H9 (cell line): ENCODE data around the gene PTPN23. TPM values are rescaled to one million over a fixed set of nuclear protein-coding genes. Genes with fewer than 3 reads are reported as not detected.

Source experiments
- DNase-seq: peaks from one replicate; pipeline ENCODE4 v3.0.0-alpha.2; 2017
- H2AFZ ChIP-seq: one replicate; pipeline ENCODE4 v1.6.1; 2013; ENCODE audit warnings: mild to moderate bottlenecking, low read length, control low read depth, moderate library complexity
- H2AK5ac ChIP-seq: 2 replicates; pipeline ENCODE4 v1.6.1; 2013; ENCODE audit warnings: low read length, control low read depth, mixed read lengths; ENCODE audit not compliant: insufficient read length
- H2BK120ac ChIP-seq: one replicate; pipeline ENCODE4 v1.6.1; 2013; ENCODE audit warnings: low read depth, mild to moderate bottlenecking, low read length, control low read depth, inconsistent platforms; ENCODE audit not compliant: poor library complexity, severe bottlenecking
- H2BK12ac ChIP-seq: 2 replicates; pipeline ENCODE4 v1.6.1; 2013; ENCODE audit warnings: low read length, control low read depth, mixed read lengths, low read depth; ENCODE audit not compliant: insufficient read length
- H2BK15ac ChIP-seq: 2 replicates; pipeline ENCODE4 v1.6.1; 2013; ENCODE audit warnings: low read depth, low read length, control low read depth
- H2BK20ac ChIP-seq: one replicate; pipeline ENCODE4 v1.6.1; 2013; ENCODE audit warnings: low read depth, mild to moderate bottlenecking, low read length, control low read depth, inconsistent platforms; ENCODE audit not compliant: poor library complexity, severe bottlenecking
- H2BK5ac ChIP-seq: 2 replicates; pipeline ENCODE4 v1.6.1; 2013; ENCODE audit warnings: low read length, control low read depth, mixed read lengths; ENCODE audit not compliant: insufficient read length
- H3K14ac ChIP-seq: 2 replicates; pipeline ENCODE4 v1.6.1; 2013; ENCODE audit warnings: low read length, control low read depth; ENCODE audit not compliant: insufficient read depth
- H3K18ac ChIP-seq: 2 replicates; pipeline ENCODE4 v1.6.1; 2013; ENCODE audit warnings: low read depth, mild to moderate bottlenecking, mixed read lengths, low read length, control low read depth; ENCODE audit not compliant: insufficient read length
- H3K23ac ChIP-seq: 2 replicates; pipeline ENCODE4 v1.6.1; 2013; ENCODE audit warnings: low read length, control low read depth, mixed read lengths, low read depth; ENCODE audit not compliant: insufficient read length
- H3K23me2 ChIP-seq: 2 replicates; pipeline ENCODE4 v1.6.1; 2013; ENCODE audit warnings: low read depth, mild to moderate bottlenecking, mixed read lengths, low read length, control low read depth; ENCODE audit not compliant: insufficient read length, poor library complexity, severe bottlenecking
- H3K27ac ChIP-seq: 2 replicates; pipeline ENCODE4 v1.5.1; 2013; ENCODE audit warnings: low read length, control low read depth, mixed read lengths, low read depth; ENCODE audit not compliant: insufficient read length
- H3K27me3 ChIP-seq: 2 replicates; pipeline ENCODE4 v1.6.1; 2013; ENCODE audit warnings: low read length, control low read depth, inconsistent platforms; ENCODE audit not compliant: insufficient read depth
- H3K4ac ChIP-seq: 2 replicates; pipeline ENCODE4 v1.6.1; 2013; ENCODE audit warnings: low read depth, mild to moderate bottlenecking, control low read depth, inconsistent platforms, low read length, moderate library complexity
- H3K4me1 ChIP-seq: 2 replicates; pipeline ENCODE4 v1.6.1; 2013; ENCODE audit warnings: low read length, control low read depth, inconsistent platforms; ENCODE audit not compliant: insufficient read depth
- H3K4me2 ChIP-seq: 2 replicates; pipeline ENCODE4 v1.6.1; 2013; ENCODE audit warnings: low read length, control low read depth, mixed read lengths; ENCODE audit not compliant: insufficient read length, insufficient read depth
- H3K56ac ChIP-seq: 2 replicates; pipeline ENCODE4 v1.6.1; 2013; ENCODE audit warnings: low read depth, mild to moderate bottlenecking, mixed read lengths, low read length, control low read depth; ENCODE audit not compliant: insufficient read length
- H3K79me1 ChIP-seq: 2 replicates; pipeline ENCODE4 v1.6.1; 2013; ENCODE audit warnings: low read depth, mild to moderate bottlenecking, moderate library complexity, low read length, control low read depth, inconsistent platforms; ENCODE audit not compliant: insufficient read depth, poor library complexity, severe bottlenecking
- H3K79me2 ChIP-seq: 2 replicates; pipeline ENCODE4 v1.6.1; 2013; ENCODE audit warnings: low read length, control low read depth, inconsistent platforms; ENCODE audit not compliant: insufficient read depth
- H3K9ac ChIP-seq: 2 replicates; pipeline ENCODE4 v1.6.1; 2013; ENCODE audit warnings: low read length, control low read depth, mixed read lengths; ENCODE audit not compliant: insufficient read length; ENCODE audit errors: extremely low read depth
- H3K9me3 ChIP-seq: one replicate; pipeline ENCODE4 v1.6.1; 2013; ENCODE audit warnings: low read depth, low read length, inconsistent platforms; ENCODE audit not compliant: control insufficient read depth
- H3T11ph ChIP-seq: one replicate; pipeline ENCODE4 v1.6.1; 2013; ENCODE audit warnings: mild to moderate bottlenecking, low read length, control low read depth, inconsistent platforms
- H4K20me1 ChIP-seq: one replicate; pipeline ENCODE4 v1.6.1; 2013; ENCODE audit not compliant: control insufficient read depth, insufficient read length, insufficient read depth
- H4K5ac ChIP-seq: 2 replicates; pipeline ENCODE4 v1.6.1; 2013; ENCODE audit warnings: low read depth, mild to moderate bottlenecking, mixed read lengths, low read length, control low read depth; ENCODE audit not compliant: insufficient read length
- H4K8ac ChIP-seq: replicated peaks from 2 replicates; pipeline ENCODE4 v1.6.1; 2013; ENCODE audit warnings: low read length, control low read depth, mixed read lengths, low read depth; ENCODE audit not compliant: insufficient read length
- H4K91ac ChIP-seq: 2 replicates; pipeline ENCODE4 v1.6.1; 2013; ENCODE audit warnings: low read depth, mild to moderate bottlenecking, moderate library complexity, mixed read lengths, low read length, control low read depth; ENCODE audit not compliant: insufficient read length
- H3K27ac Mint-ChIP-seq, 3 experiments: 2 replicates in 2 of 3; 3 replicates in 1 of 3; pipeline ENCODE4 v1.8.0; 2020 to 2021; ENCODE audit warnings: mixed read lengths in 3 of 3, mild to moderate bottlenecking in 1 of 3, moderate library complexity in 1 of 3
- H3K27me3 Mint-ChIP-seq: 2 replicates; pipeline ENCODE4 v1.8.0; 2021; ENCODE audit warnings: low read depth, mild to moderate bottlenecking, moderate library complexity, mixed read lengths
- H3K36me3 Mint-ChIP-seq, 3 experiments: 2 replicates in 2 of 3; 3 replicates in 1 of 3; pipeline ENCODE4 v1.8.0; 2020 to 2021; ENCODE audit warnings: low read depth in 3 of 3, mixed read lengths in 3 of 3; ENCODE audit not compliant: insufficient read depth in 1 of 3
- H3K4me1 Mint-ChIP-seq, 2 experiments: 2 replicates each; pipeline ENCODE4 v1.8.0; 2020; ENCODE audit warnings: mixed read lengths in 2 of 2
- H3K4me3 Mint-ChIP-seq, 2 experiments: 2 replicates in 1 of 2; 3 replicates in 1 of 2; pipeline ENCODE4 v1.8.0; 2020 to 2021; ENCODE audit warnings: mild to moderate bottlenecking in 2 of 2, mixed read lengths in 2 of 2, moderate library complexity in 1 of 2
- H3K9me3 Mint-ChIP-seq, 2 experiments: 2 replicates in 1 of 2; 3 replicates in 1 of 2; pipeline ENCODE4 v1.8.0; 2020; ENCODE audit warnings: mild to moderate bottlenecking in 2 of 2, mixed read lengths in 2 of 2, moderate library complexity in 1 of 2
- CTCF ChIP-seq: fragments of 200-600 bp; sonication (generic); conservative IDR thresholded peaks from 3 replicates; pipeline ENCODE4 v1.8.0; 2021; ENCODE audit warnings: antibody characterized with exemption, mild to moderate bottlenecking
- WGBS: extraction: QIAGEN DNeasy Blood & Tissue Kit; methylation state at CpG from one replicate; pipeline ENCODE4 v1.1.7; 2013; ENCODE audit warnings: missing lambda C conversion rate, low lambda C conversion rate, mixed read lengths; ENCODE audit not compliant: insufficient read length; ENCODE audit errors: extremely low coverage; 5-methylcytosine and 5-hydroxymethylcytosine counted together
- total RNA-seq: library from RNA; stranded (reverse); gene quantifications from 2 replicates; pipeline ENCODE4 v1.2.1, GENCODE V29; 2021

Gene PTPN23
- total RNA-seq, 1 experiment from 2014 or later = 42.2 TPM

DNA sequence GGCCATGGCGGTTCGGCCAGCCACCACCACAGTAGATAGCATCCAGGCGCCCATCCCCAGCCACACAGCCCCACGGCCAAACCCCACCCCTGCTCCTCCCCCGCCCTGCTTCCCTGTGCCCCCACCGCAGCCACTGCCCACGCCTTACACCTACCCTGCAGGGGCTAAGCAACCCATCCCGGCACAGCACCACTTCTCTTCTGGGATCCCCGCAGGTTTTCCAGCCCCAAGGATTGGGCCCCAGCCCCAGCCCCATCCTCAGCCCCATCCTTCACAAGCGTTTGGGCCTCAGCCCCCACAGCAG is 29.5 kb downstream of the PTPN23 start:
- Mint-ChIP-seq H3K4me3 (no peak overlapping the region), H3K36me3 (peaks cover 26 to 62% (median 54%) of the 10 kb centered on the region in 3 experiments), H3K4me1 (peaks cover 0 to 2% of the 10 kb centered on the region in 2 experiments; a peak in 2 of 4 replicates), H3K27me3 (no peaks in the 10 kb centered on the region; the same call in 1 of the 2 replicates), H3K27ac (no peak overlapping the region), H3K9me3 (no peaks in the 10 kb centered on the region)
- Histone ChIP-seq H2BK12ac (no peak overlapping the region), H3K27me3 (no peaks in the 10 kb centered on the region), H3K23ac (no peak overlapping the region), H3K9ac (no peak overlapping the region), H4K20me1 (no peaks in the 10 kb centered on the region), H3K18ac (no peak overlapping the region), H3K27ac (no peak overlapping the region), H2AFZ (no peak overlapping the region), H2AK5ac (no peak overlapping the region), H4K91ac (no peak overlapping the region), H2BK5ac (no peak overlapping the region), H3T11ph (no peak overlapping the region), H3K23me2 (no peaks in the 10 kb centered on the region), H3K4me2 (no peak overlapping the region), H4K8ac (no peak overlapping the region), H2BK20ac (no peak overlapping the region), H3K14ac (no peak overlapping the region), H4K5ac (no peak overlapping the region), H2BK120ac (no peak overlapping the region), H3K4me1 (no peaks in the 10 kb centered on the region), H3K56ac (no peak overlapping the region), H3K4ac (no peak overlapping the region), H2BK15ac (no peak overlapping the region), H3K9me3 (no peaks in the 10 kb centered on the region), H3K79me1 (no peaks in the 10 kb centered on the region), H3K79me2 (no peaks in the 10 kb centered on the region)
- no CpG with 5 or more reads among the region's 10 CpGs for WGBS
- TF ChIP-seq CTCF = no peak
- no peak for DNase-seq
